IMR-90 (cell line): ENCODE data around the gene KCNAB2. TPM values are rescaled to one million over a fixed set of nuclear protein-coding genes. Genes with fewer than 3 reads are reported as not detected.

Experiments used
- ATAC-seq: fragments of 200-7000 bp; cut with Tn5 transposase; 2 replicates; pipeline ENCODE4 v1.9.1; 2020; ENCODE audit warnings: low read depth, mild to moderate bottlenecking, moderate library complexity
- BruUV-seq: library from RNA; stranded (reverse); fragments of 400-500 nt; replicated peaks from 2 replicates; lab custom pipeline; 2021; lab: Mats Ljungman, UMichigan
- CTCF ChIA-PET: fragments of 300-600 bp; formaldehyde crosslinking; extraction: SDS; loops from one replicate; lab custom pipeline; 2021; ENCODE audit warnings: antibody characterized with exemption; lab: Yijun Ruan, JAX
- POLR2A ChIA-PET: fragments of 300-600 bp; sonication (Branson Sonifier 250); formaldehyde crosslinking; loops from one replicate; lab custom pipeline; 2022; ENCODE audit warnings: antibody characterized with exemption; ENCODE audit not compliant: unreplicated experiment; lab: Charles Lee
- DNase-seq: peaks from one replicate; pipeline ENCODE4 v3.0.0; 2013
- H2AFZ ChIP-seq: replicated peaks from 2 replicates; pipeline ENCODE3; 2013; ENCODE audit warnings: low read length, mild to moderate bottlenecking; ENCODE audit not compliant: poor library complexity
- H2AK5ac ChIP-seq: 2 replicates; pipeline ENCODE4 v1.6.1; 2013; ENCODE audit warnings: low read depth, low read length, inconsistent platforms
- H2AK9ac ChIP-seq: replicated peaks from 2 replicates; pipeline ENCODE3; 2013; ENCODE audit warnings: mild to moderate bottlenecking, low read depth, low read length, moderate library complexity; ENCODE audit not compliant: poor library complexity
- H2BK120ac ChIP-seq: 2 replicates; pipeline ENCODE4 v1.6.1; 2013; ENCODE audit warnings: low read depth, low read length, inconsistent platforms
- H2BK15ac ChIP-seq: 3 replicates; pipeline ENCODE4 v1.6.1; 2013; ENCODE audit warnings: low read depth, low read length, inconsistent platforms
- H2BK20ac ChIP-seq: 2 replicates; pipeline ENCODE4 v1.6.1; 2013; ENCODE audit warnings: low read depth, mild to moderate bottlenecking, inconsistent platforms, low read length, moderate library complexity
- H2BK5ac ChIP-seq: 2 replicates; pipeline ENCODE4 v1.6.1; 2013; ENCODE audit warnings: mild to moderate bottlenecking, low read depth, low read length, inconsistent platforms; ENCODE audit not compliant: poor library complexity, severe bottlenecking
- H3K14ac ChIP-seq: replicated peaks from 2 replicates; pipeline ENCODE4 v1.6.1; 2013; ENCODE audit warnings: low read depth, low read length, inconsistent platforms
- H3K18ac ChIP-seq: 2 replicates; pipeline ENCODE4 v1.6.1; 2013; ENCODE audit warnings: low read depth, low read length, control low read depth
- H3K23ac ChIP-seq: 2 replicates; pipeline ENCODE4 v1.6.1; 2013; ENCODE audit warnings: low read depth, low read length, inconsistent platforms
- H3K27ac ChIP-seq: 2 replicates; pipeline ENCODE4 v1.5.1; 2013; ENCODE audit warnings: mild to moderate bottlenecking, control low read depth, low read length; ENCODE audit not compliant: insufficient read depth
- H3K27me3 ChIP-seq: 2 replicates; pipeline ENCODE4 v1.6.1; 2013; ENCODE audit warnings: low read length; ENCODE audit not compliant: control insufficient read depth, insufficient read depth
- H3K36me3 ChIP-seq: 2 replicates; pipeline ENCODE4 v1.6.1; 2013; ENCODE audit warnings: low read length, mixed read lengths; ENCODE audit not compliant: control insufficient read depth, insufficient read depth
- H3K4ac ChIP-seq: 2 replicates; pipeline ENCODE4 v1.6.1; 2013; ENCODE audit warnings: low read depth, low read length, inconsistent platforms
- H3K4me1 ChIP-seq: 2 replicates; pipeline ENCODE4 v1.6.1; 2013; ENCODE audit warnings: low read length, mixed read lengths; ENCODE audit not compliant: control insufficient read depth, insufficient read depth
- H3K4me2 ChIP-seq: 2 replicates; pipeline ENCODE4 v1.6.1; 2013; ENCODE audit warnings: low read depth, mild to moderate bottlenecking, control low read depth, low read length, moderate library complexity
- H3K4me3 ChIP-seq: 2 replicates; pipeline ENCODE4 v1.5.1; 2013; ENCODE audit warnings: low read depth, mild to moderate bottlenecking, control low read depth, low read length, moderate library complexity; ENCODE audit not compliant: insufficient read depth
- H3K56ac ChIP-seq: 2 replicates; pipeline ENCODE4 v1.6.1; 2013; ENCODE audit warnings: low read length, inconsistent platforms; ENCODE audit not compliant: insufficient read depth; ENCODE audit errors: extremely low read depth
- H3K79me1 ChIP-seq, 2 experiments: 2 replicates each; pipeline ENCODE4 v1.6.1; 2013; ENCODE audit warnings: low read length in 2 of 2, inconsistent platforms in 1 of 2, low read depth in 1 of 2
- H3K9ac ChIP-seq: 2 replicates; pipeline ENCODE4 v1.6.1; 2013; ENCODE audit warnings: low read depth, low read length, control low read depth
- H3K9me1 ChIP-seq: 2 replicates; pipeline ENCODE4 v1.6.1; 2013; ENCODE audit warnings: low read length, inconsistent platforms; ENCODE audit not compliant: insufficient read depth
- H3K9me3 ChIP-seq: 2 replicates; pipeline ENCODE4 v1.6.1; 2013; ENCODE audit warnings: low read length; ENCODE audit not compliant: control insufficient read depth, insufficient read depth
- H4K20me1 ChIP-seq: 2 replicates; pipeline ENCODE4 v1.6.1; 2013; ENCODE audit warnings: low read length, inconsistent platforms; ENCODE audit not compliant: insufficient read depth
- H4K5ac ChIP-seq: 2 replicates; pipeline ENCODE4 v1.6.1; 2013; ENCODE audit warnings: mild to moderate bottlenecking, low read depth, low read length, control low read depth
- H4K8ac ChIP-seq, 2 experiments: 2 replicates each; pipeline ENCODE4 v1.6.1; 2013; ENCODE audit warnings: low read depth in 2 of 2, low read length in 2 of 2, control low read depth in 1 of 2, inconsistent platforms in 1 of 2
- H4K91ac ChIP-seq: 2 replicates; pipeline ENCODE4 v1.6.1; 2013; ENCODE audit warnings: low read depth, low read length, inconsistent platforms; ENCODE audit not compliant: insufficient read depth
- BHLHE40 ChIP-seq: fragments of 150-350 bp; IDR thresholded peaks from 2 replicates; pipeline ENCODE4 v1.6.1; 2016; ENCODE audit warnings: mild to moderate bottlenecking, low read depth, low read length
- CEBPB ChIP-seq: IDR thresholded peaks from 2 replicates; pipeline ENCODE4 v1.6.1; 2012; ENCODE audit warnings: low read depth, low read length, improper control_type of control experiment
- CHD1 ChIP-seq: IDR thresholded peaks from 2 replicates; pipeline ENCODE4 v1.6.1; 2012; ENCODE audit warnings: low read depth, low read length, improper control_type of control experiment
- FOS ChIP-seq: fragments of 150-350 bp; IDR thresholded peaks from 2 replicates; pipeline ENCODE4 v1.6.1; 2016; ENCODE audit warnings: low read depth, low read length
- MAFK ChIP-seq: IDR thresholded peaks from 2 replicates; pipeline ENCODE4 v1.6.1; 2012; ENCODE audit warnings: low read depth, low read length, improper control_type of control experiment
- MAZ ChIP-seq: IDR thresholded peaks from 2 replicates; pipeline ENCODE4 v1.6.1; 2012; ENCODE audit warnings: low read depth, mild to moderate bottlenecking, low read length, improper control_type of control experiment, moderate library complexity, borderline replicate concordance
- MXI1 ChIP-seq: IDR thresholded peaks from 2 replicates; pipeline ENCODE4 v1.6.1; 2012; ENCODE audit warnings: low read depth, mild to moderate bottlenecking, low read length, moderate library complexity, borderline replicate concordance
- NFE2L2 ChIP-seq: fragments of 150-350 bp; IDR thresholded peaks from 2 replicates; pipeline ENCODE4 v1.6.1; 2016; ENCODE audit warnings: low read depth, mild to moderate bottlenecking, low read length
- POLR2A ChIP-seq: IDR thresholded peaks from 2 replicates; pipeline ENCODE4 v1.6.1; 2012; ENCODE audit warnings: mild to moderate bottlenecking, low read depth, low read length
- RAD21 ChIP-seq: IDR thresholded peaks from 2 replicates; pipeline ENCODE4 v1.6.1; 2012; ENCODE audit warnings: low read length, improper control_type of control experiment
- RCOR1 ChIP-seq: IDR thresholded peaks from 2 replicates; pipeline ENCODE4 v1.6.1; 2012; ENCODE audit warnings: mild to moderate bottlenecking, low read length, improper control_type of control experiment; ENCODE audit not compliant: insufficient replicate concordance
- RFX5 ChIP-seq: IDR thresholded peaks from 2 replicates; pipeline ENCODE4 v1.8.0; 2012; ENCODE audit warnings: low read depth, mild to moderate bottlenecking, low read length, moderate library complexity
- SMC3 ChIP-seq: fragments of 150-350 bp; IDR thresholded peaks from 2 replicates; pipeline ENCODE4 v1.6.1; 2016; ENCODE audit warnings: low read depth, mild to moderate bottlenecking, antibody characterized with exemption, low read length, moderate library complexity
- WGBS, 2 experiments: methylation state at CpG; one replicate each; pipeline versions ENCODE4 v1.1.5 to v1.1.7; 2013; ENCODE audit warnings: missing lambda C conversion rate in 2 of 2; ENCODE audit not compliant: insufficient read length in 1 of 2; ENCODE audit errors: extremely low coverage in 2 of 2; 5-methylcytosine and 5-hydroxymethylcytosine counted together
- dilution Hi-C: fragments of 300-500 bp; cut with HindIII; formaldehyde crosslinking; loops from one replicate; pipeline ENCODE4 v1.14.3; 2018; ENCODE audit warnings: low sequenced_read_pairs; ENCODE audit not compliant: unreplicated experiment
- in situ Hi-C: fragments of 300-500 bp; cut with MboI; formaldehyde crosslinking; loops from 3 replicates; pipeline ENCODE4 v1.14.3; 2019; ENCODE audit warnings: low sequenced_read_pairs, inconsistent platforms, mixed read lengths
- intact Hi-C: fragments of 100-400 bp; cut with micrococcal nuclease; formaldehyde crosslinking; loops from 2 replicates; pipeline ENCODE4 v1.10.0; 2022
- polyA plus RNA-seq, 3 experiments: library from polyadenylated mRNA; depleted of rRNA; stranded (reverse); fragments of >200 nt; gene quantifications; 2 replicates each; pipeline ENCODE4 v1.2.3, GENCODE V29; 2012; ENCODE audit warnings: low replicate concordance in 1 of 3
- total RNA-seq: library from RNA; depleted of rRNA; stranded (reverse); fragments of >200 nt; gene quantifications from 2 replicates; pipeline ENCODE4 v1.2.3, GENCODE V29; 2012
- TF ChIP-seq, protein P1 (sequence below): fragments of 150-350 bp; IDR thresholded peaks from 2 replicates; pipeline ENCODE4 v1.6.1; 2016; ENCODE audit warnings: low read depth, mild to moderate bottlenecking, low read length, moderate library complexity, borderline replicate concordance

The KCNAB2 gene
- total and polyA plus RNA-seq, 2 of the 4 experiments (the other 2 are of a cell fraction), result 1.3 to 4.2 TPM

DNA sequence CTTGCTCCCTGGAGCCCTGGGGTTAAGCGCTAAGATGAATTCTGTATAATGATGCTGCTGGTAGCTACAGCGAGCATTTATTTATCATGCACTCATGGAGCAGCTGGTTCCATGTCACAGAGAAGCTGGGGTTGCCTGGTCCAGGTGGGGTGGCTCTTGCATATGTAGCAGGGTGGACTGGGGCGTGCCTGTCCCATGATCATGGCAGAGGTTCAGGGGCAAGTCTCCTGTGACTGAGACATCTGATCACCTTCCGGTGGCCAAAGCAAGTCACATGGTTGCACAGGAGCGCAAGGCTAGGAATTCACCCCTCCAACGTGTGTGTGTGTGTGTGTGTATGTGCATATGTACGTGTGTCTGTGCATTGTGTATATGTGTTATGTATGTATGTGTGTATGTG is 15.6 kb upstream of the KCNAB2 start:
- intact Hi-C loops, result no loop called here
- 83% methylated on average over 7 of the region's 7 CpGs; no CpG with 5 or more reads in 1 of the 2 experiments for WGBS, 2 experiments
- H4K91ac ChIP-seq, result no peak overlapping the region
- no peak overlapping the region for H2BK120ac ChIP-seq
- H3K9me3 ChIP-seq, result no peaks in the 10 kb centered on the region
- no peak overlapping the region for H2BK15ac ChIP-seq
- H3K4me3 ChIP-seq, result no peak overlapping the region
- H3K4ac ChIP-seq, result no peak overlapping the region
- POLR2A ChIA-PET, result no interaction called here
- dilution Hi-C loops, result no loop called here
- no peak overlapping the region for H3K18ac ChIP-seq
- TF ChIP-seq MAZ (no peak), NFE2L2 (no peak), BHLHE40 (no peak), MXI1 (no peak), RFX5 (no peak), CEBPB (no peak), SMC3 (no peak), MAFK (no peak), POLR2A (no peak), RAD21 (no peak), RCOR1 (no peak), FOS (no peak), CHD1 (no peak)
- TF ChIP-seq, protein P1, sequence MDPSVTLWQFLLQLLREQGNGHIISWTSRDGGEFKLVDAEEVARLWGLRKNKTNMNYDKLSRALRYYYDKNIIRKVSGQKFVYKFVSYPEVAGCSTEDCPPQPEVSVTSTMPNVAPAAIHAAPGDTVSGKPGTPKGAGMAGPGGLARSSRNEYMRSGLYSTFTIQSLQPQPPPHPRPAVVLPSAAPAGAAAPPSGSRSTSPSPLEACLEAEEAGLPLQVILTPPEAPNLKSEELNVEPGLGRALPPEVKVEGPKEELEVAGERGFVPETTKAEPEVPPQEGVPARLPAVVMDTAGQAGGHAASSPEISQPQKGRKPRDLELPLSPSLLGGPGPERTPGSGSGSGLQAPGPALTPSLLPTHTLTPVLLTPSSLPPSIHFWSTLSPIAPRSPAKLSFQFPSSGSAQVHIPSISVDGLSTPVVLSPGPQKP, result no peak
- no peaks in the 10 kb centered on the region for H3K36me3 ChIP-seq
- no peak overlapping the region for H3K27ac ChIP-seq
- in situ Hi-C loops, result no loop called here
- no peak overlapping the region for H4K5ac ChIP-seq
- peak overlapping the region; percentile 86 for H2BK5ac ChIP-seq
- no peaks in the 10 kb centered on the region for H3K79me1 ChIP-seq
- no TSS peak for BruUV-seq
- no peak overlapping the region for H4K8ac ChIP-seq
- no peak overlapping the region for H3K4me2 ChIP-seq
- peak overlapping the region; percentile 15 for H2AK9ac ChIP-seq
- no peak overlapping the region for H3K9ac ChIP-seq
- no peak overlapping the region for H3K56ac ChIP-seq
- no peak for ATAC-seq
- H3K23ac ChIP-seq, result no peak overlapping the region
- CTCF ChIA-PET, result no interaction called here
- peaks cover 4% of the 10 kb centered on the region; the same call in 1 of the 2 replicates for H3K4me1 ChIP-seq
- H2AK5ac ChIP-seq, result no peak overlapping the region
- no peaks in the 10 kb centered on the region; the same call in 1 of the 2 replicates for H4K20me1 ChIP-seq
- no peak overlapping the region for H2AFZ ChIP-seq
- no peaks in the 10 kb centered on the region; the same call in 1 of the 2 replicates for H3K27me3 ChIP-seq
- peaks cover 4% of the 10 kb centered on the region for H3K9me1 ChIP-seq
- DNase-seq, result no peak
- H3K14ac ChIP-seq, result no peak overlapping the region
- no peak overlapping the region for H2BK20ac ChIP-seq
